ENCODE measurements around the gene OSBPL5.

DNA sequence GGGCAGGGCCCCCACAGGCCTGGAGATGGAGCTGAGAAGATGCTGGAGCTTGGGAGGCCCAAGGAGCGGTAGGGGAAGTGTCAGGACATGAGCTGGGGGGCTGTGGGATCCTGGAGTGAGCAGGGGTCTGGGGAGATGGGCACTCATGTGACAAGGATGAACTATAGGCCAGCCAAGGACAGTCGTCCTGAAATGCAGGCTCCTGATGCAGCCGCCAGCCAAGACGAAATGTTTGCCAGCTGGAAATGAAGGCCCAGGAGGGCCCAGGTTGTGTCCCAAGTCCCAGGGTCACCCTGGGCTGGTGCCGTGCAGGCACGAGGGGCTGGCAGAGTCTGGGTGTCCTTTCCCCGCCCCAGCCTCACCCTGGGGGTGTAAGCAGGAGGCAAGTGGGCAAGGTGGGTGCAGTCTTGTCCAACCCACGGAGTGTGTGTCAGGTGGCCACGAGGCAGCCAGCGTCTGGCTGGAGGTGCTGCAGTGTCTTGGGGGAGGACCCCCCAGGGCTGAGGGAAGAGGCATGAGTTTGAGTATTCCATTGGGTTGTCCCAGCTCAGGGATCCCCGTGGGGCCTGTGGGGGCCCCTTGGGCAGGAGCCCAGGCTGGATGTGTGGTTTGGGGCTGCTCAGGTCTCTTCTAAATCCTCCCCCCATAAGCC lies 32.1 kb upstream of the OSBPL5 start:
- TF ChIP-seq, protein P1, sequence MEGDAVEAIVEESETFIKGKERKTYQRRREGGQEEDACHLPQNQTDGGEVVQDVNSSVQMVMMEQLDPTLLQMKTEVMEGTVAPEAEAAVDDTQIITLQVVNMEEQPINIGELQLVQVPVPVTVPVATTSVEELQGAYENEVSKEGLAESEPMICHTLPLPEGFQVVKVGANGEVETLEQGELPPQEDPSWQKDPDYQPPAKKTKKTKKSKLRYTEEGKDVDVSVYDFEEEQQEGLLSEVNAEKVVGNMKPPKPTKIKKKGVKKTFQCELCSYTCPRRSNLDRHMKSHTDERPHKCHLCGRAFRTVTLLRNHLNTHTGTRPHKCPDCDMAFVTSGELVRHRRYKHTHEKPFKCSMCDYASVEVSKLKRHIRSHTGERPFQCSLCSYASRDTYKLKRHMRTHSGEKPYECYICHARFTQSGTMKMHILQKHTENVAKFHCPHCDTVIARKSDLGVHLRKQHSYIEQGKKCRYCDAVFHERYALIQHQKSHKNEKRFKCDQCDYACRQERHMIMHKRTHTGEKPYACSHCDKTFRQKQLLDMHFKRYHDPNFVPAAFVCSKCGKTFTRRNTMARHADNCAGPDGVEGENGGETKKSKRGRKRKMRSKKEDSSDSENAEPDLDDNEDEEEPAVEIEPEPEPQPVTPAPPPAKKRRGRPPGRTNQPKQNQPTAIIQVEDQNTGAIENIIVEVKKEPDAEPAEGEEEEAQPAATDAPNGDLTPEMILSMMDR (IDR thresholded peaks at IDR 0.05; ENCODE audit: low read depth, low read length): no peak
- TF ChIP-seq, protein P2, sequence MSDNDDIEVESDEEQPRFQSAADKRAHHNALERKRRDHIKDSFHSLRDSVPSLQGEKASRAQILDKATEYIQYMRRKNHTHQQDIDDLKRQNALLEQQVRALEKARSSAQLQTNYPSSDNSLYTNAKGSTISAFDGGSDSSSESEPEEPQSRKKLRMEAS (IDR thresholded peaks at IDR 0.05; ENCODE audit: low read depth, low read length): no peak
- TF ChIP-seq POLR2A (IDR thresholded peaks at IDR 0.05; ENCODE audit: extremely low read depth, insufficient read length): no peak
- no peak for TF ChIP-seq MYC (IDR thresholded peaks at IDR 0.05; ENCODE audit: low read depth, low read length)

All from NB4 (cell line).